Activated CD4-positive, alpha-beta T cell treated with anti-CD3 and anti-CD28 coated beads, Interleukin-2, amount 50 U/mL, for 4 hours (primary cell): Measurements from ENCODE around the gene RNF123.

ENCODE experiments used
- DNase-seq, 2 experiments: peaks; one replicate each; pipeline ENCODE4 v3.0.0-alpha.2; 2020

RNF123 gene

DNA sequence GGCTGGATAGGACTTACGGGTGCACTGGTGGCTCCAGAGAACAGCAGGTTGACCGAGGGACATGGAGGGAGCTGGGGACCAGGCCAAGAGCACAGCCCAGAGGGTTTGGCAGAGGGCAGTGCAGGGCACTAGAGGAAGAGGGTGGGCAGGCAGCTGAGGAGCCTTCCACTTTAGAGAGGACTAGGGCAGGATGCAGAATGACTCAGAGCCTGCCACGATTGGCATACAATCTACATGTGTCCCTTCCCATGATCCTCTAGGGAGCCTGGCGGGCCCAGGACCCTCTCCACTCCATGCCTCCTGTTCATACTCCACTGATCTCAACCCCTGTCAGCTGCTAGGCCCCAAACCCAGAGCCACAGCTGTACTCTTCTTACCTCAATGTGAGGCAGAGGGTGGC, 29.6 kb upstream of the RNF123 start:
- DNase-seq = no peak

GRCh38 chr3:49661281-49661680, 28.1 kb upstream of the RNF123 start:
- DNase-seq = no peak

DNA sequence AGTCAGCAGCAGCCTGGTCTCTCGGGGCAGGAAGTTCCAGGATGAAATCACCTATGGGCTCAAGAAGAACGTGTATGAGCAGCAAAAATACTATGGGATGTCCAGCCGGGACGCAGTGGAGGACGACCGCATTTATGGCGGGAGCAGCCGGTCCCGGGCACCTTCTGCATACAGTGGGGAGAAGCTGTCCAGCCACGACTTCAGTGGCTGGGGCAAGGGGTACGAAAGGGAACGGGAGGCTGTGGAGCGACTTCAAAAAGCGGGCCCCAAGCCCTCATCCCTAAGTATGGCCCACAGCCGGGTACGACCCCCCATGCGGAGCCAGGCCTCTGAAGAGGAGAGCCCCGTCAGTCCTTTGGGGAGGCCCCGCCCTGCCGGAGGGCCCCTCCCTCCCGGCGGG, 27.3 kb upstream of the RNF123 start:
- DNase-seq = no peak

- no peak for DNase-seq
Measured at GRCh38 chr3:49662720-49663413, 26.5 kb upstream of the RNF123 start.

GRCh38 chr3:49663831-49664230, 25.5 kb upstream of the RNF123 start:
- DNase-seq = no peak

DNA sequence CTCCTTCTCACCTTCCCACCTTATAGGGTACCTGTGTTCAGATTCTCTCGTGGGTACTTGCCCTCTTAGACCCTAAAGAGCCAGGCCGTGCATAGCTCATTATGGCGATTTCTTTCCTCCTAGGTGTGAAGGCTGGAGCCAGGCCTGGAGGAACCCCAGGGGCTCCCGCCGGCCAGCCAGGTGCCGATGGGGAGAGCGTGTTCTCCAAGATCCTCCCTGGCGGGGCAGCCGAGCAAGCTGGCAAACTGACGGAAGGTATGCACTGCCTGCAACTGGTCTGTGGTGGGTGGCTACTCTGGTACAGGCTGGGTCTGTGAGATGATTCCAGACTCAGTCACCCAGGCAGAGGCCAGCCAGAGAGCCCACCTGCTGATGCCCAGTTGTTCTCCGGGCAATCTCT, 25.1 kb upstream of the RNF123 start:
- DNase-seq = no peak

GRCh38 chr3:49665822-49666519, 23.4 kb upstream of the RNF123 start:
- no peak for DNase-seq

DNA sequence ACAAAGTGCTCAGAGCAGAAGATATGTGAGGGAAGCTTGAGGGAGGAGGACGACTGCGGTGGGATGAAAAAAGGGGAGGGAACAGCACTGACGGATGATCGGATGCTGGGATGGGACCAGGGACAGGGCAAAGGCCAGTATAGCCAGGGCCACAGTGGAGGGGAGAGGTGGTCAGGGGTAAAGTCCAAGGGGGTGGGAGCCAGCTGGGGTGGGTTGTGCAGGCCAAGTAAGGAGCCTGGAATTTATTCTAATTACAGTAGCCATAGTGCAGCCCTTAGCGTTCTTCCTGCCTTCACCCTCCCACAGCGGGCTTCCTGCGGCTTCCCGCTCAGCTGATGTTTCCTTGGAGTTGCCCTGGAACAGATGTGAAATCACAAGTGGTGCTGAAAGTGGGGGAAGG, 22.8 kb upstream of the RNF123 start:
- DNase-seq = no peak

GRCh38 chr3:49667701-49668413, 21.5 kb upstream of the RNF123 start:
- DNase-seq = no peak

- no peak for DNase-seq
Measured at GRCh38 chr3:49668414-49668797, 21.0 kb upstream of the RNF123 start.

- no peak for DNase-seq
Measured at GRCh38 chr3:49668861-49669260, 20.5 kb upstream of the RNF123 start.

GRCh38 chr3:49669352-49669751, 20.0 kb upstream of the RNF123 start:
- DNase-seq = no peak

DNA sequence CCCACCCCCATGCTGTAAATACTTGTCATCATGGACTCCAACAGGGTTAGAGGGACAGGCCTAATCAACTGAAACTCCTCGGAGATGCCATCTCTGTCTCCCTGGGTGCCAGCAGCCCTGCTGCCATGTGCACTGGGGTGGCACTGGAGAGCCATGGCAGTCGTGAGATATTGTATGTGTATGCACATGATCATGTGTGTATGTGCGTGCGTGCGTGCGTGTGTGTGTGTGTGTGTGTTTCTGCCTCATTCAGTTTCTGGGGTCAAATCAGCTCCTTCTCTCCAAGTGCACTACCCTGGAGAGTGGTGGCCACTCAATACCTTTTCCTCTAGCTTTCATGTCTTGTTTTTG, 18.4 kb upstream of the RNF123 start:
- DNase-seq = no peak

DNA sequence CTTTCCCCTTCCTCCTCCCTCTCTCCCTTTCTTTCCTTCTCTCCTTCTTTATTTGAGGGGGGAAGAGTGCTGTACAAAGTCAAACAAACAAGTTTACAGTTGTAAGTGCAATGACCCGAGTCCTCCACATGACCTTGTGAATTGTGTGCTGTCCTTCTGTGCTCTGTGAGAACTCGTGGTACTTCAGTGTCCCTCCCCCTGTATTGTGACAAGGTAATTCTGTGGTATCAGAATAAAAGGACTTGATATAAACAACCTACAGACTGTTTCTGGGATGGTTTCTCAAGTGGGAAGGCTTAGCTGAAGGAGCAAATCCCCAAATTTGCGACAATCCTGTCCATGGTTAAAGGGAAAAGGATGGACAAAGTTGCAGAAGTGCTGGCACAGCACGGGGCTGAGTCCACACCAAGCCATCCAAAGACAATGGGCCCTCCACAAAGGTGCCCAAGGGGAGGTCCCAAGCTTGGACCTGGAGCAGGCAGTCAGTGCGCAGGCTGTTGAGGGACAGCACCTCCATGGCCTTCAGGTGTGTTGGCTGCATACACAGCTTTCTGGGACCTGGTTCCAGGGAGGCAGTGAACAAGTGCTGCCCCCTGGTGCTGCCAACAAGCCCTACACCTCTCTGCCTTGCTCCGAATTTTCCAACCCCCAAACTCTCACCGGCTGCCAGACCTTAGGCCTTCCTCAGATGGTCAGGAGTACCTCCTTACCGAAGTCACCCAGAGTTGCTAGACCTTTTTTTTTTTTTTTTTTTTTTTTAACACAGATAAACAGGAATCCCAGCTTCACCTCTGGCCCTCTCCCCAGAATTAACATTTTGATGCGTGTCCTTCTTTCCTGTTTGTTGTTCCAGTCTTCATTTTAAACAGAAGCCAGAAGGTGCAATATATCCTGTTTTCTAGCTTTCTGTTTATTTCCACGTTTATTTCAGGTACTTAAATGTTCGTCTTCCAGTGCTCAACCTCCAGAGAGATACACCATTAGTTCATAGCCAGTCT, 17.8 kb upstream of the RNF123 start:
- peak; percentile 64 to 71 for DNase-seq

DNA sequence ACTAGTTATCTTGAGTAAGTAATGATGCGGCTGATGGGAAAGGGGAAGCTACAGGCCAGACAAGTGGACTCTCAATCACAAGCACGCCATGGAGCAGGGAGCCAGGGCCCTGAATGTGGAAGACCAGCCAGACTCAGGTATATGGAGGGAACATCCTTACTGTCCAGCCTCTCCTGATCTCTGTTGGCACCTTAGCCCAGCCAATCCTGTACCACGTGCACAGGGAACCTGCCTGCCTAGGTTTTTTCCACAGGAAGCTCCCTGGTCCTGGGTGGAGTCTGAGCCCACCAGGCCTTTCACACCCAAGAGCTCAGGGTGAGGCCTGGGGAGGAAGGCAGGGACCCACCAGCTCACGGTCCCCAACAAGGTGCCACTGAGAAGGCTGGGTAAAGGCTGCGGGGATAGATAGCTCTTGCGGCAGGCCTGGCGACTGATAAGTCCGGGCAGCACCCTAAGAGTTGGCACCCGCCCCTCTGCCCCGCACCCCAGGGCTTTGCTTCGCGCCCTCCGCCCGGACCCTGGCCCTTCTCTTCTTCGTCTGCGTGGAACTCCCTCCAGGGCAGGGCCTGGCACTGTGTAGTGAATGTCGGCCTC, 16.1 kb upstream of the RNF123 start:
- DNase-seq = no peak

DNA sequence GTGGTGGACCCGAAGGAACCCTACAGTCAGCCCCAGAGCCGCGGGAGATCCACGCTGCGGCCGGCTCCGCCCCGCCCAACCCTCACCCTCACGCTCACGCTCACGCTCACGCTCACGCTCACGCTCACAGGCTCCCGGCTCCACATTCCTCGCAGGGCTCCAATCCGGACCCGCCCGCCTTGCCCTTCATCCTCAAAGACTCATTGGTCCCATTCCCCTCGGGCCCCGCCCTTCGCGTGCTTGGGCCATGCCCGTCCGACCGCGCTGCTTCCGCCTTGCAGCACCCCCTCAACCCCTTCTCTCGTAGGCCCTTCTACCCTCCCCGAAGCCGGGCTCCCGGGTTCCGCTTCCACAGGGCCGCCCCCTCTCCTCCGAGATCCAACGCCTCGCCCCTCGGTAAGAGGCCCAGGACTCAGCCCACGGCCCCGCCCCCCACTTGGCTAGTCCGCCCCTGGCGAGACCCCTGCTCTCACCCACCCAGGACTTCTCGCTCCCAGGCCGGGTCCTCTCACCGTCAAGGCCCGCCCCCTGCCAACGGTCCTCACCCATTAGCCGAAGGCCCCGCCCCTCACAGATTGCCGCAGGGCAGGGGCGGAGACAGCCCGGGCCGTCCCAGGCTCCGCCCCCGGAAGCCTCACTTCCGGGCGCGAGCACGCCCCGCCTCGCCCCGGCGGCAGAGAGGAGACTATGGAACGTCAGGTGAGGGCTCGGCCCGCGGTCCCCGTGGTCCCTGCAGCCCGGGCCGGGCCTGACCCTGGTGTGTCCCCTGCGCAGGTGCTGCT, 15.5 kb upstream of the RNF123 start, which contains the start of gene APEH:
TSS of gene APEH (plus strand) at position 637 of the 782 bp plus-strand sequence. CDS start at position 688, 51 bp downstream.
- DNase-seq = peak; percentile 93 to 96

- peak; percentile 36 for DNase-seq
Measured at GRCh38 chr3:49674497-49674983, 14.8 kb upstream of the RNF123 start.

GRCh38 chr3:49675912-49676311, 13.4 kb upstream of the RNF123 start:
- no peak for DNase-seq

GRCh38 chr3:49680493-49681231, 8.7 kb upstream of the RNF123 start:
- DNase-seq = no peak

GRCh38 chr3:49681232-49681522, 8.2 kb upstream of the RNF123 start:
- DNase-seq = no peak

DNA sequence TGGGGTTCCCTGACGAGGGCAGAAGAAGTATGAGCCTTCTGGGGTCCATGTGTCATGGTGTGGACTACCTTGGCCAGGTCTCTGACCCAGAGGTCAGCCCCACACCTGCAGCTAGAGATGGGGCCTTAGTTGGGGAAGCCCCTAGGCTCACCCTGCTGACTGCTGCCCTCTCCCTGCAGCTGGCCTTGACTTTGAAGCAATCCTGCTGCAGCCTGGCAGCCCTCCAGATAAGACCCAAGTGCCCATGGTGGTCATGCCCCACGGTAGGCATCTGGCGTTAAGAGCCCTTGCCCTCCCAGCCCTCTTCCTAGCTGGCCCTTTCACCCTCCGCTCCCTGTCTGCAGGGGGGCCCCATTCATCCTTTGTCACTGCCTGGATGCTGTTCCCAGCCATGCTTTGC, 7.8 kb upstream of the RNF123 start:
- no peak for DNase-seq
